COLO829 (cell line): ENCODE measurements around the gene SETMAR.
"Not testable (repeated sequence)": the region's sequence is repeated elsewhere in the genome, so short reads cannot be mapped to it uniquely, and the experiment has no call there.

Experiments used
- DNase-seq: peaks from one replicate; pipeline ENCODE4 v3.0.0; 2012; ENCODE audit warnings: low spot score

SETMAR gene

DNA sequence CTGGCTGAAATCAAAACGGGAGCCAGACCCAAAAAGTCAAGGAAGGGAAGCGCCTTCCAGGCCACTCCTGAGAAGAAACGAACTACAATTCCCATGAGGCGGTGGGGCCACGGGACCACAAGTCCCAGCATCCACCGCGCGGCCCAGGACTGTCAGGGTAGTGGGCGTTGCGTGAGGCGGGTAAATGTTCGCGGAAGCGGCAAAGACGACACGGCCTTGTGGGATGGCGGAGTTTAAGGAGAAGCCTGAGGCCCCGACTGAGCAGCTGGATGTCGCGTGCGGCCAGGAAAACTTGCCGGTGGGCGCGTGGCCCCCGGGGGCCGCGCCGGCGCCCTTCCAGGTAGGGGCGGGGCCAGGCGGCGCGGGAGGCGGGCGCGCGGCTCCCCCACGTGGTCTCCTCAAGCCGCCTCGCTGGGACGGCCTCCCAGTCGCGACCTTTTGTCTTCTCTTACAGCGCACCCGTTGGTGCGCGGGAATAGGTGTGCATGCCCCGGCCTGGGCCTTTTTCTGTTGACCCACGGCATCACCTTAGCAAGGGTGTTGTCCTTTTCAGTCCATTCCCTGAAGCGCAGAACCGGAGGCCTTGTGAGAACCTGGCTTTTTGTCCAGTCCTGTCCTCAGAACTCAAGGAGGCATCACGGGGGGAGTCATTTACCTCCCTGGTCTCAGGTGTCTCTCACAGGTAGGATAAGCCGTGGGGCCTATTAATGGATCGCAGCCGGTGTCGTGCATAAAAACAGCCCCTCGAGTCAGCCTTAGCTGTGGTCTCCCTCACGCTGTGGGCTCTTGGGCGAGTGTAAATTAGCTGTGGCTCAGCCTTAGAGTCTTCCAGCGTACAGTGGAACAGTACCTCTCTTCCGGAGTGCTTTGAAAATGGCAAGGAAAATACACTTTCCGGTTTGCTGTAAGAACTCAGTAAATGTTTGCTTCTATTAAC lies at the start of gene SETMAR:
SETMAR (plus strand) TSS at position 183 of the 937 bp plus-strand sequence; CDS start at position 185, 2 bp downstream.
- peak; percentile 85 for DNase-seq

DNA sequence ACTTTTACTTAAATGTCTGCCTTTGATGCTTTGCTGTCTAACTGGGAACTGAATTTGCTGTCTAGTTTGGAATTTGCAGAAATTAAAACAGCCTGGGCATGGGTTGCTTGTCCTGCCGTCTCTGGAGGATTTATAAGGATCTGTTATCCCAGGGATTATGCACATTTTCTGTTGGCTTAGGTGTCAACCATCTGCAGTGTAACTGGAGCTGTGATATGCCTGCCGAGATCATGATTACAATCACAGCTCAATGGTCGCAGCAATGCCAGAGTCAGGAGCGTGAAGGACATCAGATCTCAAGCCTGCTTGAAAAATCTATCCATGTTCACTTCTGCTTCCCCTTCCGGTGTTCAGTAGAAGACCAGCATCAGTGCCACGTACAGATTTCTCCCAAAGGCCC lies 41.8 kb upstream of the SETMAR start:
- no peak for DNase-seq

DNA sequence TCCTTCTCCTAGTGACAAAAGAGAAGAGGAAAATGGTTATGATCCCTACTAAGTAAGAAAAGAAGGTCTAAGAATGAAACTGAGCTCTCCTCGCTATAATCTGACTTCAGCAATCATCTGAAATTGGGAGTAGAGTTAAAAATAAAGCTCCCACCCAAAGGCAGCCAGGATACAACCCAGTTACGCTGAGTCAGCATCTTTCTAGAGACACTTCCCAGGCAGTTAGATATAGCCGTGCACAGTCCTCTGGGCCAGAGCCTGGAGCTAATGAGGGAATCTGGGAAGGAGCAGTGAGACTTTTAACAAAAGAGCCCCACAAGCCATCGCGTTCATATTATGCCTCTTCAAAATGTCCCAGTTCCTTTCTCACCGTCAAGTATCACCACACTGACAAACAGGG lies 39.1 kb upstream of the SETMAR start:
- DNase-seq, result no peak

DNA sequence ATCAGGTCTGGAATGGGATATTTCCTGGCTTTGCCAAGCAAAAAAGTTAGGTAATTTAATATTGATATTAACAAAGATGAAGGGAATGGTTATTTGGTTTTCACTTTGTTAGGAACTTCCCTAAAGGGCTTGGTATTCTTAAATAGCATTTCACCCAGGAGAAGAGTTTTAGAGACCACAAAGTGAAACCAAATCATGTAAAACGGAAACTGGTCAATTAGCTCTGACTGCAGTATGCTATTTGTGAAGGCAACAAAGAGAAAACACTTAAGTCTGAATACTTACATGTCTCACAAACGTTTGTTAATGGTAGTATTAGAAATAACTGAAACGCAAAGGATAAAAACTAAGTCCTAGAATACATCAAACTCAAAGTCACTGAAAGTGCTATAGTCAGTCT lies 32.4 kb upstream of the SETMAR start:
- DNase-seq, result no peak

GRCh38 chr3:4271834-4272233 lies 31.3 kb upstream of the SETMAR start:
- peak; percentile 39 for DNase-seq

GRCh38 chr3:4279516-4280105 lies 23.6 kb upstream of the SETMAR start:
- no peak for DNase-seq

DNA sequence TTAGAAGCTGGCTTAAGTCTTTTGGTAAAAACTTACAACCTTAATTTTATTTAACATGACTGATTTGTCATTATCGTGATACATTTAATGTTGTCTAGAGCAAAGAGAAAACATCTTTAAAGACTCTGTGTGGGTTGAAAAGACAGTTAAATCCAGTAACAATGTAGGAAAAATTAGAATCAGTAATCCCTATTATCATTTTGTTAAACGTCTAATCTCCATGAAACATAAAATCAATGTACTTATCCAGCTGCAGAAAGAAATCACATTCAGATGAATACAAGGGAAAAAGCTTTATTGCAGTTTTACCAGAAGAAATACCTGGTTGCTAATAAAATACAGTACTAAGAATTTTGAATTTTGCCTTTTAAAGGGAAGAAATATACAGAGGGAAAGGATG lies 21.2 kb upstream of the SETMAR start:
- no peak for DNase-seq

GRCh38 chr3:4284865-4285264 lies 18.3 kb upstream of the SETMAR start:
- DNase-seq, result peak; percentile 11

- DNase-seq, result no peak
Observed at GRCh38 chr3:4289044-4289443, 14.1 kb upstream of the SETMAR start.

- DNase-seq, result peak; percentile 16
Observed at GRCh38 chr3:4290272-4290893, 12.8 kb upstream of the SETMAR start.

DNA sequence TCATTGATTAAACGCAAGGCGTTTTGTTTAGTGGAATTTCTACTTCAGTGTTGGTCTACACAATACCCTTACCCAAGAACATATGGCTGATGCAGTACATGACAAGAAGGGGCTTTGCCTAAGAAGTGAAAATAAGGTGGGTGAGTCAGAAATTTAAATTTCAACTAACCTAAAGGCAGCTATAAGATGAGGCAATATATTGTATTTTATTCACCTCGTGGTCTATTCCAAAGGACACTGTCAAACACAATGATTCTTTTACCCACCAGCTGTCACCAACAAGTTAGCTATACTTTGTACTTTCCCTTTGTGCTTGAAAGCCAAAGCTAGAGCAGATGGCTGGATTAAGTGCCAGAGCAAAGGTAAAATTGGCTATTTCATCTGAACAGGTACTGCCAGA lies 10.9 kb upstream of the SETMAR start:
- DNase-seq, result no peak

GRCh38 chr3:4294616-4295327 lies 8.4 kb upstream of the SETMAR start:
- DNase-seq, result no peak

DNA sequence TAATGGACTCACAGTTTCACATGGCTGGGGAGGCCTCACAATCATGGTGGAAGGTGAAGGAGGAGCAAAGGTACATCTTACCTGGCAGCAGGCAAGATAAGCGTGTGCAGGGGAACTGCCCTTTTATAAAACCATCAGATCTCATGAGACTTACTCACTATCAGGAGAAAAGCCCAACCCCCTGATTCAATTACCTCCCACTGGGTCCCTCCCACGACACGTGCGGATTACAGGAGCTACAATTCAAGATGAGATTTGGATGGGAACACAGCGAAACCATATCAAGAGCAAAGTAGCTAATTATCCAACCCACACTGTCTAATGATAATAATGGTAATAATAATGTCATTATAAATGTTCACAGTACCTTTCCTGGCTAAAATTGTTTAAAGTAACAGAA lies 6.7 kb upstream of the SETMAR start:
- not testable (repeated sequence) for DNase-seq

GRCh38 chr3:4297486-4297885 lies 5.7 kb upstream of the SETMAR start:
- DNase-seq, result no peak

- no peak for DNase-seq
Observed at GRCh38 chr3:4302747-4303146, 422 bp upstream of the SETMAR start.

DNA sequence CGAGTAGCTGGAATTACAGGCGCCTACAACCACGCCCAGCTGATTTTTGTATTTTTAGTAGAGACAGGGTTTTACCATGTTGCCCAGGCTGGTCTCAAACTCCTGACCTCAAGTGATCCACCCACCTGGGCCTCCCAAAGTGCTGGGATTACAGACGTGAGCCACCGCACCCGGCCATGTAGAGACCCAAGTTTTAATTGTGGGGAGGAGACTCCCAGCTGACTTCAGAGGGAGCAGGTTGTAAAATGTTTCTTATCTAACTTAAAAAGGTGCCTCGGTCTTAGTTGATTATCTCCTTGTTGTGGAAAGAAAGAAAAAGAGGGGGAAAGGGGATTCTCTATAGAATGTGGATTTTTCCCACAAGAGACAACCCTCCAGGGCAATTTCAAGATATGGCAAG lies 2.0 kb downstream of the SETMAR start:
- not testable (repeated sequence) for DNase-seq

DNA sequence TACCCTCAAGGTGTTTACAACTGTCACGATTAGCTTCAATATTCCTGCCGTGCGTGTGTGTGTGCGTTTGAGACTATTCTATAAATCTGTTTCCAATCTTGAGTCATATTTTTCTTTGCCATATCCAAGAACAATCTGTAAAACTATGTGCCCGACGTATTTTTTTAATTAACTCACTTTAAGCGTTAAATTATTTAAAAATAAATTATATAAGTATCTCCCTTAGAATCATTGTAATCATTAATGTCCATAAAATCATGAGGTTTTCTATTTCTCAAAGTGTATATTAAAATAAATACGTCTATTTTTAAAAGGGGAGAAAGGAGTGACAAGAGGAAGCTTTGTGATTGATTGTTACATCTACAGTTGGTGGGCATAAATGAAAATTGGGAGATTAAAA lies 2.9 kb downstream of the SETMAR start:
- DNase-seq, result no peak

- no peak for DNase-seq
Observed at GRCh38 chr3:4306860-4307259, 3.7 kb downstream of the SETMAR start.

DNA sequence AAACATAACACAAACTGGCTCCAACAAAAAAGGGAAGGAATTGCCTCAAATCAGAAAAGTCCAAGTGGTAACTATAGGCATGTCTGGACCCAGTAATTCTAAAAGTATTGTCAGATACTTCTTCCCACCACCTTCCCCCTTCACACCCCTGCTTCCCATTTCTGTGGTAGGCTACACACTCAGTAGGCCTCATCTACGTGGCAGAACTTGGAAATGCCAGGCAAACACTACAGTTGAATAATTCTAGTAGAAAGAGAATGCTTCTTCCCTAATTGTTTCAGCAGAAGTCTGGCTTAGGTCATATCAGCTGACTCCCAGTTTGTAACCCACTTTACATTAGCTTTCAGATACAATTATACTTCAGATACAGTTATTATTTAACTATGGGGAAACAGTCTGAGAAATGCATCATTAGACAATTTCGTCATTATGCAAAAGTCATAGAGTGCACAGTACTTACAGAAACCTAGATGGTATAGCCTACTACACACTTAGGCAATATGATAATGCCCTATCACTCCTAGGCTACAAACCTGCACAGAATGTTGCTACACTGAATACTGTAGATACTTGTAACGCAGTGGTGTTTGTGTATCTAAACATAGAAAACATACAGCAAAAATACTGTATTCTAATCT lies 6.4 kb downstream of the SETMAR start:
- DNase-seq, result no peak

DNA sequence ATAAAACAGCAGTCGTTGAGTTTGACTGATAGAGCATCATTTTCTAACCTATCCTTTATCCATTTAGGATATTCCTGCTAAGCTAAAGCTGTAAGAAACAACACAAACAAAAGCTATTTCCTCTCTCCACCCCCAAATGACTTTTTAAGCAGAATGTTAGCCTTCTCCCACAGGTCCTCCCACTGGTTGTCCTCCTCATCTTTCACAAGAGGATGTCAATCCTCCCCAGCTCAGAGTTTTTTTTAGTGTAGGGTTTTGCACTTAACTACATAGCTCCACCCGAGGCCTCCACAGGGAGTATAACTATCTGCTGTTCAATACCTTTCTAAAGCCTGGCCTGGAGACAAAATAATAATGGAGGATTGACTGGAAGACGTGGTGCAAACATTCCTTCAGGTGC lies 7.8 kb downstream of the SETMAR start:
- DNase-seq, result no peak

- no peak for DNase-seq
Observed at GRCh38 chr3:4311496-4311895, 8.3 kb downstream of the SETMAR start.
